Dendritic cell treated with granulocyte-macrophage colony-stimulating factor and Interleukin-4, amounts not matched to agents 40 ng/mL and 50 ng/mL, for 4 days (primary cell): ENCODE measurements around the gene PEX11A.
"Not testable (repeated sequence)": the region's sequence is repeated elsewhere in the genome, so short reads cannot be mapped to it uniquely, and the experiment has no call there.

ENCODE experiments used
- H3K27ac Mint-ChIP-seq: one replicate; pipeline ENCODE4 v1.8.0; 2022; ENCODE audit warnings: mild to moderate bottlenecking, mixed read lengths
- H3K27me3 Mint-ChIP-seq: one replicate; pipeline ENCODE4 v1.8.0; 2022; ENCODE audit warnings: mild to moderate bottlenecking, mixed read lengths
- H3K36me3 Mint-ChIP-seq: one replicate; pipeline ENCODE4 v1.8.0; 2022; ENCODE audit warnings: low read depth, mixed read lengths
- H3K4me1 Mint-ChIP-seq: one replicate; pipeline ENCODE4 v1.8.0; 2022; ENCODE audit warnings: low read depth, mixed read lengths
- H3K4me3 Mint-ChIP-seq: one replicate; pipeline ENCODE4 v1.8.0; 2022; ENCODE audit warnings: mild to moderate bottlenecking, moderate library complexity, mixed read lengths
- H3K9me3 Mint-ChIP-seq: one replicate; pipeline ENCODE4 v1.8.0; 2022; ENCODE audit warnings: mixed read lengths
- intact Hi-C: fragments of 100-400 bp; cut with micrococcal nuclease; formaldehyde crosslinking; loops from one replicate; pipeline ENCODE4 v1.15.0; 2022

PEX11A gene

GRCh38 chr15:89693091-89693490 lies 2.5 kb upstream of the PEX11A start:
- H3K4me1 Mint-ChIP-seq, result peaks cover 14% of the 10 kb centered on the region
- intact Hi-C loops, result no loop called here
- H3K9me3 Mint-ChIP-seq, result no peaks in the 10 kb centered on the region
- H3K27me3 Mint-ChIP-seq, result peaks cover 6% of the 10 kb centered on the region
- H3K36me3 Mint-ChIP-seq, result peaks cover 10% of the 10 kb centered on the region
- H3K27ac Mint-ChIP-seq, result no peak overlapping the region
- no peak overlapping the region for H3K4me3 Mint-ChIP-seq

GRCh38 chr15:89689930-89690275 lies 651 bp downstream of the PEX11A start:
- H3K4me1 Mint-ChIP-seq, result peaks cover 14% of the 10 kb centered on the region
- H3K27me3 Mint-ChIP-seq, H3K9me3 Mint-ChIP-seq, intact Hi-C loops: not testable (repeated sequence)
- peak overlapping the region; percentile 77 for H3K27ac Mint-ChIP-seq
- H3K36me3 Mint-ChIP-seq, result peaks cover 17% of the 10 kb centered on the region
- H3K4me3 Mint-ChIP-seq, result peak overlapping the region; percentile 86

GRCh38 chr15:89686522-89686921 lies 4.0 kb downstream of the PEX11A start:
- intact Hi-C loops, result no loop called here
- Mint-ChIP-seq H3K36me3 (peaks cover 17% of the 10 kb centered on the region), H3K4me3 (no peak overlapping the region), H3K27ac (no peak overlapping the region), H3K4me1 (peaks cover 14% of the 10 kb centered on the region), H3K9me3 (no peaks in the 10 kb centered on the region), H3K27me3 (no peaks in the 10 kb centered on the region)

GRCh38 chr15:89685995-89686394 lies 4.6 kb downstream of the PEX11A start:
- Mint-ChIP-seq H3K4me3 (no peak overlapping the region), H3K36me3 (peaks cover 17% of the 10 kb centered on the region), H3K9me3 (no peaks in the 10 kb centered on the region), H3K4me1 (peaks cover 11% of the 10 kb centered on the region), H3K27me3 (no peaks in the 10 kb centered on the region), H3K27ac (no peak overlapping the region)
- intact Hi-C loops, result no loop called here

- Mint-ChIP-seq H3K4me1 (no peaks in the 10 kb centered on the region), H3K36me3 (peaks cover 7% of the 10 kb centered on the region), H3K27me3 (peaks cover 1% of the 10 kb centered on the region)
These were observed 9.4 kb downstream of the PEX11A start for GRCh38 chr15:89681146-89681545.

DNA sequence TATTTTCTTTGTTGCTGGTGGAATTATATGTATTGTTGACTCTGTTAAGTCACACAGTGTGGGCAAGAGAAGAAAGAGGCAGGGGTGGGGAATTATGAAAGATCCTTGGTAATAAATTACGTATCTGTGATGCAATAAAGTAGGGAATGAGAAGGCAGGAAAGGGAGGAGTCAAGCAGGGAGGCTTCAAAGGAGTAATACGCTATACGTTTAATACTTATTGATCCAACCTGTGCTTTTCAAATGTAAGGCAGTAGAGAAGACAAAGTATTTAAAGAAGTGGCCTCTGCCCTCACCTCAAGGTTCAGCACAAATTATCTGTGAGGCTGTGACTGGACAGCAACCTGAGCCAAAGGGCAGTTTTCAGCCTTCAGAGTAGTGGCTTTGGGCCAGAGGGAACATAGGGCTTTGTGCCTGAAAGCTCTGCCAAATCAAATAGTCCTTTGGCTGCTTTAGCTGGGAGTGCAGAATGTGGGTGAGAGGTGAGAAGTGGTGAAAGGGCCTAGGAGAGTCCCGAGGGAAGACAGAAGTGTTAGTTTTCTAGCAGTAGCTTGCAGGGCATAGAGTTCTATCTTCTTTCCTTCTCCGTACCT lies 10.2 kb downstream of the PEX11A start:
- intact Hi-C loops, result no loop called here
- H3K27me3 Mint-ChIP-seq, result peaks cover 1% of the 10 kb centered on the region
- no peak overlapping the region for H3K27ac Mint-ChIP-seq
- peaks cover 3% of the 10 kb centered on the region for H3K36me3 Mint-ChIP-seq
- H3K4me3 Mint-ChIP-seq, result no peak overlapping the region
- H3K4me1 Mint-ChIP-seq, result no peaks in the 10 kb centered on the region
- no peaks in the 10 kb centered on the region for H3K9me3 Mint-ChIP-seq

More at GRCh38 chr15:89681146-89681545, 9.4 kb downstream of the PEX11A start:
- Mint-ChIP-seq H3K9me3 (no peaks in the 10 kb centered on the region), H3K4me3 (no peak overlapping the region), H3K27ac (no peak overlapping the region)
- intact Hi-C loops, result no loop called here

DNA sequence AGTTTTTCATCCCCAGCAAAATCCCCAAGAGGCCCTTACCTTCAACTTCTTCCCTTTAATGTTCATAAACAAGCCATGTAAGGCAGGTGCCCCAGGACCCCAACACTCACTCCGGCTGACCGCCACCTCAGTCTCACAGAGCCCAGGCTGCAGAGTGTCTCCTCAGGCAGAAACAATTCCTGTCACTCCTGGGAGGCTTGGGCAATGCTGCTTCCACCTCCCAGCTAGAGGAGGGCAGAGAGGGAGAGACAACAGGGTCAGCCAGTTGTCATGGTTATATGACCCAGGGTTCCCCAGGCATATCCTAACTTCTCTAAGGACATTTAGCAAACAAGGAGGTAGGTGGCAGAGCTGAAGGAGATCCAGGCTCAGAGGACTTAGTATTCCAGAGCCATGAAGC lies 11.3 kb downstream of the PEX11A start, which contains the start of gene PLIN1:
Gene PLIN1, minus strand, starts transcription at position 156 of the 400 bp plus-strand sequence. CDS start 1,878 bp downstream, outside the sequence.
- H3K9me3 Mint-ChIP-seq, result no peaks in the 10 kb centered on the region
- no peaks in the 10 kb centered on the region for H3K4me1 Mint-ChIP-seq
- no peaks in the 10 kb centered on the region for H3K36me3 Mint-ChIP-seq
- H3K27me3 Mint-ChIP-seq, result peaks cover 1% of the 10 kb centered on the region
- no peak within 1 kb of the TSS for H3K27ac Mint-ChIP-seq
- intact Hi-C loops, result no loop called here
- no peak within 1 kb of the TSS for H3K4me3 Mint-ChIP-seq

- Mint-ChIP-seq H3K9me3 (no peaks in the 10 kb centered on the region), H3K36me3 (no peaks in the 10 kb centered on the region), H3K4me1 (no peaks in the 10 kb centered on the region), H3K27ac (no peak overlapping the region), H3K4me3 (no peak overlapping the region), H3K27me3 (peaks cover 3% of the 10 kb centered on the region)
- intact Hi-C loops, result no loop called here
These were observed 13.2 kb downstream of the PEX11A start for GRCh38 chr15:89677381-89677780.

- Mint-ChIP-seq H3K36me3 (no peaks in the 10 kb centered on the region), H3K27ac (no peak overlapping the region), H3K4me1 (no peaks in the 10 kb centered on the region), H3K9me3 (no peaks in the 10 kb centered on the region), H3K27me3 (peaks cover 3% of the 10 kb centered on the region), H3K4me3 (no peak overlapping the region)
- intact Hi-C loops, result no loop called here
These were observed 14.9 kb downstream of the PEX11A start for GRCh38 chr15:89675606-89676005.

DNA sequence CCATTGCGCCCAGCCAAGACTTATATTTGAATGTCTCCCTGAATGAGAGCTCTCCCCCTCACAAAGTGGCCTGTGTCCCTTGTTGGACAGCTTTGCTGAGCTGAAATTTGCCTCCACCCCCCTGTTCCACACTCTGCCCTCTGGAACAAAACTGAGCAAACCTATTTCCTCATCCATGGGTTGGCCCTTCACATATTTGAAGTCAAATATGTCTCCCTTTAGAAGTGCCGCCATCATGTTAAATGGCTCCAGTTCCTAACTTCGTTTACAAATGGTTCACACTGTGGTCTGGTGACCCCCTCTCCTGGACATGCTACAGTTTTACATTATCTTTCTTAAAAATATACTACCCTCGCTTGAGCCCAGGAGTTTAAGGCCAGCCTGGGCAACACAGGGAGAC lies 16.0 kb downstream of the PEX11A start:
- no peak overlapping the region for H3K4me3 Mint-ChIP-seq
- H3K9me3 Mint-ChIP-seq, result no peaks in the 10 kb centered on the region
- intact Hi-C loops, result no loop called here
- no peaks in the 10 kb centered on the region for H3K36me3 Mint-ChIP-seq
- no peak overlapping the region for H3K27ac Mint-ChIP-seq
- peaks cover 3% of the 10 kb centered on the region for H3K27me3 Mint-ChIP-seq
- H3K4me1 Mint-ChIP-seq, result no peaks in the 10 kb centered on the region

DNA sequence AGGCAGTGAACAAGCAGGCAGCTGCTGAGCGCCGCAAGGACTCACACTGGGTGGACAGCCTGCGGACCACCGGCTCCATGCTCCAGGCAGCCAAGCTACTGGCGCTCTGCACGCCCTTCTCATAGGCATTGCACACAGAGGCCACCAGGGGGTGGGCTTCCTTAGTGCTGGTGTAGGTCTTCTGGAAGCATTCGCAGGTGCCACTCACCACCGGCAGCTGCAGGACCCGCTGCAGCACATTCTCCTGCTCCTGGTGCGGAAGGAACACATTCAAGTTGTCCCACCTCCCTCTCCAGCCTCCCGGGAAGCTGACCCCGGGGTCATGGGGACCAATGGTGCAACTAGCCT lies 17.4 kb downstream of the PEX11A start:
- Mint-ChIP-seq H3K4me3 (no peak overlapping the region), H3K36me3 (no peaks in the 10 kb centered on the region)
- intact Hi-C loops, result no loop called here

GRCh38 chr15:89672221-89673164 lies 18.1 kb downstream of the PEX11A start:
- H3K4me3 Mint-ChIP-seq, result no peak overlapping the region
- peaks cover 4% of the 10 kb centered on the region for H3K27me3 Mint-ChIP-seq
- H3K4me1 Mint-ChIP-seq, result no peaks in the 10 kb centered on the region
- intact Hi-C loops, result no loop called here
- no peak overlapping the region for H3K27ac Mint-ChIP-seq
- no peaks in the 10 kb centered on the region for H3K36me3 Mint-ChIP-seq
- H3K9me3 Mint-ChIP-seq, result no peaks in the 10 kb centered on the region

More for the DNA sequence above, 17.4 kb downstream of the PEX11A start:
- Mint-ChIP-seq H3K27me3 (peaks cover 2% of the 10 kb centered on the region), H3K27ac (no peak overlapping the region), H3K9me3 (no peaks in the 10 kb centered on the region), H3K4me1 (no peaks in the 10 kb centered on the region)

DNA sequence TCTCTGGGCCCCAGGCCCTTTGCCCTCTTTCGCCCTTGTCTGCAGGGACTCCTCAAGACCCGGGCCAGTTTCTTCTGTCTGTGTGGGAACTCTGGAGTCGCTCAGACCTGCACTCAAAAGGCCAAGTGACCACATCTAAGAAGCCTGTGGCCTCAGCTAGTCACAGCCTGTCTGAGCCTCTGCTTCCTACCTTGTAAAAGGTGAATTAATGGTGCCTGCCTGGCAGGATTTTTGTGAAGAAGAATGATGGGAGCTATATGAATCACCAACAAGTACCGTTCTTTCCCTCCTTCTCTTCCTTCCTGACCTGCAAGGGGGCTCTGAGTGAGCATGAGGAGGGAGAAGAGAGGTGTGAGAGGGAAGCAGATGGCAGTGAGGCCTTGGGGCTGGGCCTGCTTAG lies 18.9 kb downstream of the PEX11A start:
- intact Hi-C loops, result no loop called here
- H3K27me3 Mint-ChIP-seq, result peaks cover 5% of the 10 kb centered on the region
- H3K36me3 Mint-ChIP-seq, result no peaks in the 10 kb centered on the region
- H3K4me3 Mint-ChIP-seq, result no peak overlapping the region
- H3K9me3 Mint-ChIP-seq, result no peaks in the 10 kb centered on the region
- H3K4me1 Mint-ChIP-seq, result no peaks in the 10 kb centered on the region
- no peak overlapping the region for H3K27ac Mint-ChIP-seq

- intact Hi-C loops, result no loop called here
- Mint-ChIP-seq H3K9me3 (no peaks in the 10 kb centered on the region), H3K4me1 (no peaks in the 10 kb centered on the region), H3K36me3 (no peaks in the 10 kb centered on the region), H3K27me3 (peaks cover 11% of the 10 kb centered on the region), H3K27ac (no peak overlapping the region), H3K4me3 (no peak overlapping the region)
These were observed 19.5 kb downstream of the PEX11A start for GRCh38 chr15:89670971-89671560.
